GM12878 (cell line): Measurements from ENCODE around the gene PKHD1. TPM values are rescaled to one million over a fixed set of nuclear protein-coding genes. Genes with fewer than 3 reads are reported as not detected.

Experiments
- ATAC-seq: fragments of 200-7000 bp; cut with Tn5 transposase; 3 replicates; pipeline ENCODE4 v1.9.1; 2020; ENCODE audit warnings: mild to moderate bottlenecking, moderate library complexity
- BruUV-seq: library from RNA; stranded (reverse); fragments of 400-500 nt; replicated peaks from 2 replicates; lab custom pipeline; 2021; lab: Mats Ljungman, UMichigan
- CTCF ChIA-PET: fragments of 300-600 bp; sonication (Branson Sonifier 250); formaldehyde crosslinking; extraction: SDS; loops from one replicate; lab custom pipeline; 2021; ENCODE audit warnings: inconsistent platforms; lab: Yijun Ruan, JAX
- POLR2A ChIA-PET: fragments of 350-600 bp; formaldehyde crosslinking; extraction: SDS; loops from one replicate; lab custom pipeline; 2021; ENCODE audit warnings: inconsistent platforms; lab: Charles Lee
- RAD21 ChIA-PET: fragments of 300-600 bp; sonication (Branson Sonifier 250); formaldehyde crosslinking; loops from one replicate; lab custom pipeline; 2023; ENCODE audit warnings: antibody characterized with exemption; ENCODE audit not compliant: unreplicated experiment; lab: Charles Lee
- SMC1A ChIA-PET: fragments of 300-600 bp; sonication (Branson Sonifier 250); formaldehyde crosslinking; loops from one replicate; lab custom pipeline; 2023; ENCODE audit not compliant: unreplicated experiment, uncharacterized antibody; lab: Charles Lee
- DNase-seq: peaks from one replicate; pipeline ENCODE4 v3.0.0-alpha.2; 2011; ENCODE audit warnings: low read depth, low spot score
- FAIRE-seq: peaks from 3 replicates; lab custom pipeline; 2011; peaks lifted over from hg19 to GRCh38; lab: Jason Lieb, UNC
- H2AFZ ChIP-seq: 2 replicates; pipeline ENCODE4 v1.6.0; 2011; ENCODE audit warnings: low read depth, low read length, control low read depth; ENCODE audit not compliant: control insufficient read depth
- H3K27ac ChIP-seq: 2 replicates; pipeline ENCODE4 v1.5.1; 2011; ENCODE audit warnings: control low read depth; ENCODE audit not compliant: control insufficient read depth, insufficient read depth
- H3K27me3 ChIP-seq, 2 experiments: replicated peaks in 1 of 2; 2 replicates each; pipeline versions ENCODE4 v1.6.0 to v1.6.1; 2011; ENCODE audit warnings: low read length in 1 of 2; ENCODE audit not compliant: control insufficient read depth in 2 of 2, insufficient read depth in 2 of 2
- H3K36me3 ChIP-seq, 2 experiments: 2 replicates each; pipeline ENCODE4 v1.5.1; 2011; ENCODE audit warnings: low read length in 1 of 2; ENCODE audit not compliant: control insufficient read depth in 2 of 2, insufficient read depth in 2 of 2
- H3K4me1 ChIP-seq: 2 replicates; pipeline ENCODE4 v1.6.1; 2011; ENCODE audit warnings: mild to moderate bottlenecking, low read length, moderate library complexity, mixed read lengths; ENCODE audit not compliant: control insufficient read depth, insufficient read depth
- H3K4me2 ChIP-seq: 2 replicates; pipeline ENCODE4 v1.6.0; 2011; ENCODE audit warnings: control low read depth; ENCODE audit not compliant: control insufficient read depth, insufficient read depth
- H3K4me3 ChIP-seq: fragments of 200-600 bp; sonication (generic); 2 replicates; pipeline ENCODE4 v1.5.1; 2016
- H3K79me2 ChIP-seq: 2 replicates; pipeline ENCODE4 v1.6.0; 2011; ENCODE audit warnings: low read length; ENCODE audit not compliant: control insufficient read depth, insufficient read depth
- H3K9ac ChIP-seq: 2 replicates; pipeline ENCODE4 v1.8.0; 2011; ENCODE audit warnings: low read length, control low read depth, mixed read lengths; ENCODE audit not compliant: control insufficient read depth, insufficient read depth
- H3K9me3 ChIP-seq: replicated peaks from 3 replicates; pipeline ENCODE4 v1.5.1; 2011; ENCODE audit warnings: mild to moderate bottlenecking, low read length; ENCODE audit not compliant: control insufficient read depth, insufficient read depth
- H4K20me1 ChIP-seq: 2 replicates; pipeline ENCODE4 v1.6.0; 2011; ENCODE audit not compliant: control insufficient read depth, insufficient read depth
- BHLHE40 ChIP-seq, 2 experiments: fragments of 450-650 bp in 1 of 2; IDR thresholded peaks; 2 replicates each; pipeline ENCODE4 v1.6.1; 2011 to 2017; ENCODE audit warnings: low read depth in 2 of 2, borderline replicate concordance in 1 of 2, improper control_type of control experiment in 1 of 2, low read length in 1 of 2, mild to moderate bottlenecking in 1 of 2
- CBX3 ChIP-seq: fragments of 200-600 bp; sonication (generic); IDR thresholded peaks from 2 replicates; pipeline ENCODE4 v1.6.1; 2016; ENCODE audit warnings: low read depth, borderline replicate concordance
- FOXK2 ChIP-seq: fragments of 450-650 bp; IDR thresholded peaks from 2 replicates; pipeline ENCODE4 v1.6.1; 2017; ENCODE audit warnings: mild to moderate bottlenecking, moderate library complexity
- NFIC ChIP-seq: IDR thresholded peaks from 2 replicates; pipeline ENCODE4 v1.6.1; 2012; ENCODE audit warnings: low read depth, mild to moderate bottlenecking, inconsistent platforms, low read length, moderate library complexity
- NFYA ChIP-seq: IDR thresholded peaks from 2 replicates; pipeline ENCODE4 v1.6.1; 2011; ENCODE audit warnings: low read depth, mild to moderate bottlenecking, low read length, improper control_type of control experiment, borderline replicate concordance
- NFYB ChIP-seq: IDR thresholded peaks from 2 replicates; pipeline ENCODE4 v1.6.1; 2011; ENCODE audit warnings: low read depth, mild to moderate bottlenecking, low read length, improper control_type of control experiment, moderate library complexity; ENCODE audit not compliant: insufficient read depth
- PML ChIP-seq: IDR thresholded peaks from 2 replicates; pipeline ENCODE4 v1.6.1; 2012; ENCODE audit warnings: low read length, inconsistent platforms
- RBBP5 ChIP-seq: fragments of 200-600 bp; sonication (generic); conservative IDR thresholded peaks from 2 replicates; pipeline ENCODE4 v1.6.1; 2016
- ZZZ3 ChIP-seq: IDR thresholded peaks from 2 replicates; pipeline ENCODE4 v1.6.1; 2011; ENCODE audit warnings: low read depth; ENCODE audit not compliant: control insufficient read depth, insufficient read length
- WGBS: methylation state at CpG from one replicate; pipeline ENCODE4 v1.1.6; 2016; ENCODE audit warnings: low lambda C conversion rate; ENCODE audit not compliant: insufficient replicate concordance, insufficient coverage; ENCODE audit errors: missing lambda C conversion rate; 5-methylcytosine and 5-hydroxymethylcytosine counted together
- in situ Hi-C: fragments of 300-500 bp; cut with MboI; formaldehyde crosslinking; loops from 9 replicates; pipeline ENCODE4 v1.14.3; 2018; ENCODE audit warnings: mixed read lengths
- intact Hi-C: fragments of 100-400 bp; cut with micrococcal nuclease; formaldehyde crosslinking; loops from one replicate; pipeline ENCODE4 v1.14.2; 2022; ENCODE audit not compliant: unreplicated experiment
- polyA plus RNA-seq, 11 experiments: library from polyadenylated mRNA; depleted of rRNA in 4 of 11; unstranded in 6 of 11; stranded (reverse) in 5 of 11; fragments of >200 nt; fragmentation: Nextera tagmentation in 4 of 11; fragmentation: Illumina TruSeq in 1 of 11; extraction: Ambion mirVana in 4 of 11; extraction: Trizol in 1 of 11; gene quantifications; 1 replicate in 1 of 11; 2 replicates in 10 of 11; pipeline versions ENCODE4 v1.2.1 to v1.2.3, GENCODE V29; 2011 to 2016; ENCODE audit warnings: inconsistent platforms in 2 of 11, missing spikeins in 2 of 11, low read depth in 1 of 11
- total RNA-seq, 4 experiments: library from RNA; depleted of rRNA in 3 of 4; stranded (reverse); fragments of >200 nt in 3 of 4; fragmentation: Illumina TruSeq in 1 of 4; extraction: Trizol in 1 of 4; gene quantifications; 2 replicates each; pipeline versions ENCODE4 v1.2.1 to v1.2.3, GENCODE V29; 2013 to 2021
- TF ChIP-seq, protein P1 (sequence below): fragments of 450-650 bp; formaldehyde crosslinking; IDR thresholded peaks from 2 replicates; pipeline ENCODE4 v1.5.0; 2022; ENCODE audit warnings: mild to moderate bottlenecking, missing genetic modification characterization
- TF ChIP-seq, protein P2 (sequence below): IDR thresholded peaks from 2 replicates; pipeline ENCODE4 v1.6.1; 2011; ENCODE audit warnings: borderline replicate concordance, low read depth, mild to moderate bottlenecking, moderate library complexity, mixed read lengths, low read length; ENCODE audit not compliant: insufficient read depth; ENCODE audit errors: extremely low read length

The PKHD1 gene
- total and polyA plus RNA-seq, 10 of the 15 experiments (the other 5 are each of a cell fraction or from before 2014, with no cell fraction given) = under 0.01 to 0.90 (median 0.02) TPM; not detected in 1

DNA sequence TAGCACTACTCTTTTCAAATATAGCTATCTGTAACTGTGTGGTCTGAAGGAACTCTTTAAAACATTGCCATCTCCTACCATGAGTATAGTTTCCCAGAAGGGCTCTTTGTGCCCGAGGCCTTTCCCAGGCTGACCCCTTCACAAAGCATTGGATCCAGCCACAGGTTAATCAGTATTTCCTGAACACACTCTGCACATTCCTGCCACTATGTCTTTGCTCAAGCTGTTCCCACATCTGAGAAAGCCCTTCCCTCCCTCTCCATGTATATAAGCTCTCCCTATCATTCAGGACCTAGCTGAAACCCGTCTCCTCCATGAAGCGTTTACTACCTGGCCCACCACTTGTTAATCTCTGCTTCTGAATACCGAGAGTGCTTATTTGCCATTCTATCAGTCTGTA, 47.8 kb upstream of the PKHD1 start:
- Histone ChIP-seq H2AFZ (no peak overlapping the region), H3K27ac (no peak overlapping the region), H3K27me3 (peaks cover 0 to 2% of the 10 kb centered on the region in 2 experiments; a peak in 2 of 4 replicates), H3K4me1 (peaks cover 8% of the 10 kb centered on the region), H3K4me2 (no peak overlapping the region), H3K9ac (no peak overlapping the region), H3K9me3 (no peaks in the 10 kb centered on the region), H3K36me3 (no peaks in the 10 kb centered on the region), H4K20me1 (no peaks in the 10 kb centered on the region), H3K79me2 (no peaks in the 10 kb centered on the region), H3K4me3 (no peak overlapping the region)
- ChIA-PET CTCF (interaction anchor here (1.0 kb wide), 1 partner anchor 28 kb away, joined by 5 read pairs; no protein-coding TSS in a partner anchor), POLR2A (no interaction called here), RAD21 (no interaction called here), SMC1A (no interaction called here)
- intact Hi-C loops = no loop called here
- no peak for ATAC-seq
- FAIRE-seq = no peak
- no TSS peak for BruUV-seq
- DNase-seq = no peak
- no peak for TF ChIP-seq NFIC
- TF ChIP-seq, protein P1, sequence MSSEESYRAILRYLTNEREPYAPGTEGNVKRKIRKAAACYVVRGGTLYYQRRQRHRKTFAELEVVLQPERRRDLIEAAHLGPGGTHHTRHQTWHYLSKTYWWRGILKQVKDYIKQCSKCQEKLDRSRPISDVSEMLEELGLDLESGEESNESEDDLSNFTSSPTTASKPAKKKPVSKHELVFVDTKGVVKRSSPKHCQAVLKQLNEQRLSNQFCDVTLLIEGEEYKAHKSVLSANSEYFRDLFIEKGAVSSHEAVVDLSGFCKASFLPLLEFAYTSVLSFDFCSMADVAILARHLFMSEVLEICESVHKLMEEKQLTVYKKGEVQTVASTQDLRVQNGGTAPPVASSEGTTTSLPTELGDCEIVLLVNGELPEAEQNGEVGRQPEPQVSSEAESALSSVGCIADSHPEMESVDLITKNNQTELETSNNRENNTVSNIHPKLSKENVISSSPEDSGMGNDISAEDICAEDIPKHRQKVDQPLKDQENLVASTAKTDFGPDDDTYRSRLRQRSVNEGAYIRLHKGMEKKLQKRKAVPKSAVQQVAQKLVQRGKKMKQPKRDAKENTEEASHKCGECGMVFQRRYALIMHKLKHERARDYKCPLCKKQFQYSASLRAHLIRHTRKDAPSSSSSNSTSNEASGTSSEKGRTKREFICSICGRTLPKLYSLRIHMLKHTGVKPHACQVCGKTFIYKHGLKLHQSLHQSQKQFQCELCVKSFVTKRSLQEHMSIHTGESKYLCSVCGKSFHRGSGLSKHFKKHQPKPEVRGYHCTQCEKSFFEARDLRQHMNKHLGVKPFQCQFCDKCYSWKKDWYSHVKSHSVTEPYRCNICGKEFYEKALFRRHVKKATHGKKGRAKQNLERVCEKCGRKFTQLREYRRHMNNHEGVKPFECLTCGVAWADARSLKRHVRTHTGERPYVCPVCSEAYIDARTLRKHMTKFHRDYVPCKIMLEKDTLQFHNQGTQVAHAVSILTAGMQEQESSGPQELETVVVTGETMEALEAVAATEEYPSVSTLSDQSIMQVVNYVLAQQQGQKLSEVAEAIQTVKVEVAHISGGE = no peak
- TF ChIP-seq, protein P2, sequence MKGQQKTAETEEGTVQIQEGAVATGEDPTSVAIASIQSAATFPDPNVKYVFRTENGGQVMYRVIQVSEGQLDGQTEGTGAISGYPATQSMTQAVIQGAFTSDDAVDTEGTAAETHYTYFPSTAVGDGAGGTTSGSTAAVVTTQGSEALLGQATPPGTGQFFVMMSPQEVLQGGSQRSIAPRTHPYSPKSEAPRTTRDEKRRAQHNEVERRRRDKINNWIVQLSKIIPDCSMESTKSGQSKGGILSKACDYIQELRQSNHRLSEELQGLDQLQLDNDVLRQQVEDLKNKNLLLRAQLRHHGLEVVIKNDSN = no peak
- no peak for TF ChIP-seq NFYB
- TF ChIP-seq BHLHE40 (IDR thresholded peaks at IDR 0.05; ENCODE audit: borderline replicate concordance in 1 of 2, low read depth in 2 of 2, low read length in 1 of 2) = no peak
- no peak for TF ChIP-seq ZZZ3
- no peak for TF ChIP-seq CBX3
- no peak for TF ChIP-seq NFYA
- no peak for TF ChIP-seq FOXK2
- TF ChIP-seq PML = no peak
- TF ChIP-seq RBBP5 = no peak
- in situ Hi-C loops = no loop called here
- 47% methylated on average over 4 of the region's 4 CpGs for WGBS
